K562 (cell line): ENCODE data around the gene ARID3C. TPM values are rescaled to one million over a fixed set of nuclear protein-coding genes. Genes with fewer than 3 reads are reported as not detected.

Source experiments
- ATF1 ChIP-seq, 2 experiments: fragments of 450-650 bp in 1 of 2; IDR thresholded peaks; 2 replicates each; pipeline ENCODE4 v1.6.1; 2016; ENCODE audit warnings: missing compliant biosample characterization in 1 of 2, missing genetic modification characterization in 1 of 2
- CEBPZ ChIP-seq: fragments of 150-350 bp; IDR thresholded peaks from 2 replicates; pipeline ENCODE4 v1.6.1; 2014; ENCODE audit warnings: low read depth, mild to moderate bottlenecking, low read length, borderline replicate concordance
- CREB3L1 ChIP-seq: fragments of 450-650 bp; IDR thresholded peaks from 2 replicates; pipeline ENCODE4 v1.6.1; 2014; ENCODE audit warnings: low read depth, mild to moderate bottlenecking, moderate library complexity, borderline replicate concordance
- EGR1 ChIP-seq: fragments of 450-650 bp; conservative IDR thresholded peaks from 2 replicates; pipeline ENCODE4 v1.6.1; 2017; ENCODE audit warnings: mild to moderate bottlenecking
- EZH2 ChIP-seq: IDR thresholded peaks from 2 replicates; pipeline ENCODE4 v1.6.1; 2012; ENCODE audit warnings: low read depth, mild to moderate bottlenecking, inconsistent platforms, low read length, borderline replicate concordance
- HSF4 ChIP-seq: fragments of 250-450 bp; sonication (Bioruptor Pico); IDR thresholded peaks from 2 replicates; pipeline ENCODE4 v2.1.2; 2022; ENCODE audit warnings: mild to moderate bottlenecking, moderate library complexity, borderline replicate concordance
- KAT8 ChIP-seq: fragments of 450-650 bp; IDR thresholded peaks from 2 replicates; pipeline ENCODE4 v1.6.1; 2016; ENCODE audit warnings: low read depth, mild to moderate bottlenecking
- KLF13 ChIP-seq: fragments of 450-650 bp; IDR thresholded peaks from 2 replicates; pipeline ENCODE4 v1.6.1; 2016; ENCODE audit warnings: missing genetic modification characterization, low read depth, mild to moderate bottlenecking, missing compliant biosample characterization, moderate library complexity, borderline replicate concordance
- MNT ChIP-seq, 2 experiments: fragments of 450-650 bp; conservative IDR thresholded peaks; 2 replicates each; pipeline ENCODE4 v1.6.1; 2017; ENCODE audit warnings: mild to moderate bottlenecking in 2 of 2, moderate library complexity in 2 of 2
- NFIX ChIP-seq: fragments of 250-450 bp; sonication (Bioruptor Pico); IDR thresholded peaks from 2 replicates; pipeline ENCODE4 v1.4.0; 2020; ENCODE audit warnings: low read depth, mild to moderate bottlenecking, moderate library complexity
- PHF8 ChIP-seq: fragments of 200-600 bp; sonication (generic); IDR thresholded peaks from 2 replicates; pipeline ENCODE4 v1.6.1; 2012; ENCODE audit warnings: mixed run types, mild to moderate bottlenecking, inconsistent platforms, low read length, moderate library complexity, borderline replicate concordance
- RB1 ChIP-seq: fragments of 450-650 bp; IDR thresholded peaks from 2 replicates; pipeline ENCODE4 v1.6.1; 2017; ENCODE audit warnings: low read depth, mild to moderate bottlenecking
- RBM34 ChIP-seq: fragments of 200-400 bp; formaldehyde crosslinking; IDR thresholded peaks from 2 replicates; pipeline ENCODE4 v1.6.1; 2018; ENCODE audit warnings: low read length, borderline replicate concordance; ENCODE audit not compliant: insufficient read depth
- SMARCB1 ChIP-seq: IDR thresholded peaks from 2 replicates; pipeline ENCODE4 v1.6.1; 2011; ENCODE audit warnings: improper control_type of control experiment, low read depth; ENCODE audit not compliant: insufficient read length
- THAP12 ChIP-seq: fragments of 250-450 bp; sonication (Bioruptor Pico); IDR thresholded peaks from 2 replicates; pipeline ENCODE4 v1.9.0; 2021; ENCODE audit warnings: mild to moderate bottlenecking, inconsistent platforms
- ZFX ChIP-seq: sonication (generic); formaldehyde crosslinking; IDR thresholded peaks from 2 replicates; pipeline ENCODE4 v1.8.0; 2022; ENCODE audit warnings: mild to moderate bottlenecking, missing genetic modification reagents, moderate library complexity
- ZNF224 ChIP-seq: sonication (generic); formaldehyde crosslinking; IDR thresholded peaks from 2 replicates; pipeline ENCODE4 v1.8.0; 2022; ENCODE audit warnings: mild to moderate bottlenecking, missing genetic modification reagents
- polyA plus RNA-seq, 8 experiments: library from polyadenylated mRNA; depleted of rRNA in 4 of 8; stranded (reverse) in 5 of 8; unstranded in 3 of 8; fragments of >200 nt; fragmentation: Nextera tagmentation in 2 of 8; fragmentation: Illumina TruSeq in 1 of 8; extraction: Ambion mirVana in 2 of 8; extraction: Trizol in 1 of 8; gene quantifications; 2 replicates each; pipeline versions ENCODE4 v1.2.1 to v1.2.3, GENCODE V29; 2011 to 2014; ENCODE audit warnings: inconsistent platforms in 1 of 8, missing spikeins in 1 of 8
- total RNA-seq, 7 experiments: library from RNA; depleted of rRNA in 6 of 7; stranded (reverse); fragments of >200 nt in 6 of 7; fragmentation: Illumina TruSeq in 2 of 7; extraction: Trizol in 2 of 7; gene quantifications; 2 replicates each; pipeline versions ENCODE4 v1.2.1 to v1.2.3, GENCODE V29; 2011 to 2021; ENCODE audit warnings: low replicate concordance in 1 of 7

ARID3C gene
- total and polyA plus RNA-seq, 9 of the 15 experiments (the other 6 are each of a cell fraction or from before 2014, with no cell fraction given), result not detected

- no peak for TF ChIP-seq CEBPZ
- TF ChIP-seq ZFX (CRISPR knock-in tag), result peak; percentile 51
- TF ChIP-seq RBM34, result no peak
- TF ChIP-seq ZNF224, result no peak
- TF ChIP-seq RB1, result 0 out of 2 replicates have a peak, but pooled peaks have one; percentile 39
- TF ChIP-seq NFIX (CRISPR knock-in tag), result no peak
- TF ChIP-seq ATF1 (CRISPR knock-in tag; IDR thresholded peaks at IDR 0.05), result no peak
- TF ChIP-seq ATF1 (tag; IDR thresholded peaks at IDR 0.05), result 0 out of 2 replicates have a peak, but pooled peaks have one; percentile 31
- no peak for TF ChIP-seq SMARCB1
- no peak for TF ChIP-seq KAT8
- no peak for TF ChIP-seq THAP12 (CRISPR knock-in tag)
- TF ChIP-seq EGR1, result peak; percentile 31; the same call in 1 of the 2 replicates
- TF ChIP-seq CREB3L1, result no peak
- TF ChIP-seq HSF4, result no peak
- TF ChIP-seq MNT (conservative IDR thresholded peaks at IDR 0.05), result 0 out of 4 replicates have a peak, but pooled peaks of 1 of the 2 experiments have one; percentile 12
- TF ChIP-seq KLF13 (tag), result 0 out of 2 replicates have a peak, but pooled peaks have one; percentile 30
- peak; percentile 70; the same call in 1 of the 2 replicates for TF ChIP-seq PHF8
- no peak for TF ChIP-seq EZH2
Observed at GRCh38 chr9:34637356-34638137, 8.7 kb upstream of the ARID3C start, which contains the start of gene SIGMAR1 (continued).
